ENCODE measurements around the gene PLXDC2.

The PLXDC2 gene

GRCh38 chr10:20029523-20029922 is 213.3 kb downstream of the PLXDC2 start (continued):
- TF ChIP-seq KLF17 (tag by site-specific recombination; IDR thresholded peaks at IDR 0.05), result no peak

DNA sequence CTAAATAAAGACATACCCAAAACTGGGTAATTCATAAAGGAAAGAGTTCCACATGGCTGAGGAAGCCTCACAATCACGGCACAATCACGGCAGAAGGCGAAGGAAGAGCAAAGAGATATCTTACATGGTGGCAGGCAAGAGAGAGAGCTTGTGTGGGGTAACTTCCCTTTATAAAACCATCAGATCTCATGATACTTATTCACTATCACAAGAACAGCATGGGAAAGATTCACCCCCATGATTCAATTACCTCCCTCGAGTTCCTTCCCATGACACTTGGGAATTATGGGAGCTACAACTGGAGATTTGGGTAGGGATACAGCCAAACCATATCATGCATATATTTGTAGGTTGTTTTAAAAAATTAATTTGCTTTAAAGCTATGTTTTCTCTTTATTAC is 217.2 kb downstream of the PLXDC2 start:
- ChIA-PET CTCF (no interaction called here), POLR2A (no interaction called here)
- Histone ChIP-seq H3K4me3 (ENCODE audit: low read depth, low read length) (no peak overlapping the region), H3K9me3 (ENCODE audit: control insufficient read depth, insufficient read depth, low read depth, low read length) (no peaks in the 10 kb centered on the region), H3K36me3 (ENCODE audit: control insufficient read depth in 2 of 2, insufficient read depth in 1 of 2, low read length in 2 of 2) (no peaks in the 10 kb centered on the region), H3K27ac (ENCODE audit: extremely low read depth, low read depth, low read length) (no peak overlapping the region), H3K4me1 (ENCODE audit: control insufficient read depth, insufficient read depth, low read length) (no peaks in the 10 kb centered on the region)
- TF ChIP-seq ZNF777 (tag by site-specific recombination; IDR thresholded peaks at IDR 0.05; ENCODE audit: borderline replicate concordance), result no peak
- no peak for TF ChIP-seq ZNF792 (tag by site-specific recombination; IDR thresholded peaks at IDR 0.05)
- TF ChIP-seq, protein P1, sequence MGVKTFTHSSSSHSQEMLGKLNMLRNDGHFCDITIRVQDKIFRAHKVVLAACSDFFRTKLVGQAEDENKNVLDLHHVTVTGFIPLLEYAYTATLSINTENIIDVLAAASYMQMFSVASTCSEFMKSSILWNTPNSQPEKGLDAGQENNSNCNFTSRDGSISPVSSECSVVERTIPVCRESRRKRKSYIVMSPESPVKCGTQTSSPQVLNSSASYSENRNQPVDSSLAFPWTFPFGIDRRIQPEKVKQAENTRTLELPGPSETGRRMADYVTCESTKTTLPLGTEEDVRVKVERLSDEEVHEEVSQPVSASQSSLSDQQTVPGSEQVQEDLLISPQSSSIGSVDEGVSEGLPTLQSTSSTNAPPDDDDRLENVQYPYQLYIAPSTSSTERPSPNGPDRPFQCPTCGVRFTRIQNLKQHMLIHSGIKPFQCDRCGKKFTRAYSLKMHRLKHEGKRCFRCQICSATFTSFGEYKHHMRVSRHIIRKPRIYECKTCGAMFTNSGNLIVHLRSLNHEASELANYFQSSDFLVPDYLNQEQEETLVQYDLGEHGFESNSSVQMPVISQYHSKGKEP (tag by site-specific recombination; IDR thresholded peaks at IDR 0.05), result no peak
- no peak for TF ChIP-seq ZNF704 (tag by site-specific recombination; IDR thresholded peaks at IDR 0.05)
- TF ChIP-seq REPIN1 (tag by site-specific recombination; IDR thresholded peaks at IDR 0.05; ENCODE audit: low read depth), result no peak
- TF ChIP-seq ZFP69B (tag by site-specific recombination; IDR thresholded peaks at IDR 0.05), result no peak
- TF ChIP-seq BCL11A (tag by site-specific recombination; IDR thresholded peaks at IDR 0.05; ENCODE audit: low read depth), result no peak
- no peak for TF ChIP-seq KLF9 (tag by site-specific recombination; IDR thresholded peaks at IDR 0.05; ENCODE audit: low read depth)
- TF ChIP-seq ZSCAN16 (tag by site-specific recombination; IDR thresholded peaks at IDR 0.05), result no peak
- no peak for TF ChIP-seq ZBTB8A (tag by site-specific recombination; IDR thresholded peaks at IDR 0.05)
- no peak for TF ChIP-seq ZNF132 (tag by site-specific recombination; IDR thresholded peaks at IDR 0.05; ENCODE audit: borderline replicate concordance)
- no peak for TF ChIP-seq ZNF677 (tag by site-specific recombination; IDR thresholded peaks at IDR 0.05)
- no peak for TF ChIP-seq ZSCAN18 (tag by site-specific recombination; IDR thresholded peaks at IDR 0.05)
- no peak for TF ChIP-seq ZNF501 (tag by site-specific recombination; IDR thresholded peaks at IDR 0.05)
- TF ChIP-seq GLI4 (tag by site-specific recombination; IDR thresholded peaks at IDR 0.05), result no peak
- TF ChIP-seq SP2 (tag by site-specific recombination; IDR thresholded peaks at IDR 0.05), result no peak

DNA sequence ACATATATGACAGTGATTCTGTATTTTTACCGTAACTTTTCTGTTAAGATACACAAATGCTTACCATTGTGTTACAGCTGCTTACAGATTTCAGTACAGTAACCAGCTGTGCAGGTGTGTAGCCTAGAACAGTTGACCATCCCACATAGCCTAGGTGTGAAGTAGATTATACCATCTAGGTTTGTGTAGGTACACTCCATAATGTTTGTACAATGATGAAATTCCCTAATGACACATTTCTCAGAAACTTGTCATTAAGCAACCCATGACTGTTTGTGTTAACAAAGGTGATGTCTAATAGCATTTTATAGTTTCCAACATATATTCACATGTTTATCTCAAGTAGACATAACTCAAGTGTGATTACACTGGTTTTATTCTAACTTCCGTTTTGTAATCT is 218.5 kb downstream of the PLXDC2 start:
- POLR2A ChIA-PET, result no interaction called here
- H3K9me3 ChIP-seq (ENCODE audit: control insufficient read depth, insufficient read depth, low read depth, low read length), result no peaks in the 10 kb centered on the region
- no peaks in the 10 kb centered on the region for H3K36me3 ChIP-seq (ENCODE audit: control insufficient read depth in 2 of 2, insufficient read depth in 1 of 2, low read length in 2 of 2)
- H3K4me3 ChIP-seq (ENCODE audit: low read depth, low read length), result no peak overlapping the region
- CTCF ChIA-PET, result no interaction called here
- no peaks in the 10 kb centered on the region for H3K4me1 ChIP-seq (ENCODE audit: control insufficient read depth, insufficient read depth, low read length)
- H3K27ac ChIP-seq (ENCODE audit: extremely low read depth, low read depth, low read length), result no peak overlapping the region
- TF ChIP-seq ZBTB7A (tag by site-specific recombination; IDR thresholded peaks at IDR 0.05; ENCODE audit: low read depth), result no peak
- no peak for TF ChIP-seq ZNF140 (tag by site-specific recombination; IDR thresholded peaks at IDR 0.05)
- no peak for TF ChIP-seq ZNF747 (tag by site-specific recombination; IDR thresholded peaks at IDR 0.05)
- TF ChIP-seq ZNF138 (tag by site-specific recombination; IDR thresholded peaks at IDR 0.05; ENCODE audit: borderline replicate concordance), result no peak
- TF ChIP-seq, protein P2, sequence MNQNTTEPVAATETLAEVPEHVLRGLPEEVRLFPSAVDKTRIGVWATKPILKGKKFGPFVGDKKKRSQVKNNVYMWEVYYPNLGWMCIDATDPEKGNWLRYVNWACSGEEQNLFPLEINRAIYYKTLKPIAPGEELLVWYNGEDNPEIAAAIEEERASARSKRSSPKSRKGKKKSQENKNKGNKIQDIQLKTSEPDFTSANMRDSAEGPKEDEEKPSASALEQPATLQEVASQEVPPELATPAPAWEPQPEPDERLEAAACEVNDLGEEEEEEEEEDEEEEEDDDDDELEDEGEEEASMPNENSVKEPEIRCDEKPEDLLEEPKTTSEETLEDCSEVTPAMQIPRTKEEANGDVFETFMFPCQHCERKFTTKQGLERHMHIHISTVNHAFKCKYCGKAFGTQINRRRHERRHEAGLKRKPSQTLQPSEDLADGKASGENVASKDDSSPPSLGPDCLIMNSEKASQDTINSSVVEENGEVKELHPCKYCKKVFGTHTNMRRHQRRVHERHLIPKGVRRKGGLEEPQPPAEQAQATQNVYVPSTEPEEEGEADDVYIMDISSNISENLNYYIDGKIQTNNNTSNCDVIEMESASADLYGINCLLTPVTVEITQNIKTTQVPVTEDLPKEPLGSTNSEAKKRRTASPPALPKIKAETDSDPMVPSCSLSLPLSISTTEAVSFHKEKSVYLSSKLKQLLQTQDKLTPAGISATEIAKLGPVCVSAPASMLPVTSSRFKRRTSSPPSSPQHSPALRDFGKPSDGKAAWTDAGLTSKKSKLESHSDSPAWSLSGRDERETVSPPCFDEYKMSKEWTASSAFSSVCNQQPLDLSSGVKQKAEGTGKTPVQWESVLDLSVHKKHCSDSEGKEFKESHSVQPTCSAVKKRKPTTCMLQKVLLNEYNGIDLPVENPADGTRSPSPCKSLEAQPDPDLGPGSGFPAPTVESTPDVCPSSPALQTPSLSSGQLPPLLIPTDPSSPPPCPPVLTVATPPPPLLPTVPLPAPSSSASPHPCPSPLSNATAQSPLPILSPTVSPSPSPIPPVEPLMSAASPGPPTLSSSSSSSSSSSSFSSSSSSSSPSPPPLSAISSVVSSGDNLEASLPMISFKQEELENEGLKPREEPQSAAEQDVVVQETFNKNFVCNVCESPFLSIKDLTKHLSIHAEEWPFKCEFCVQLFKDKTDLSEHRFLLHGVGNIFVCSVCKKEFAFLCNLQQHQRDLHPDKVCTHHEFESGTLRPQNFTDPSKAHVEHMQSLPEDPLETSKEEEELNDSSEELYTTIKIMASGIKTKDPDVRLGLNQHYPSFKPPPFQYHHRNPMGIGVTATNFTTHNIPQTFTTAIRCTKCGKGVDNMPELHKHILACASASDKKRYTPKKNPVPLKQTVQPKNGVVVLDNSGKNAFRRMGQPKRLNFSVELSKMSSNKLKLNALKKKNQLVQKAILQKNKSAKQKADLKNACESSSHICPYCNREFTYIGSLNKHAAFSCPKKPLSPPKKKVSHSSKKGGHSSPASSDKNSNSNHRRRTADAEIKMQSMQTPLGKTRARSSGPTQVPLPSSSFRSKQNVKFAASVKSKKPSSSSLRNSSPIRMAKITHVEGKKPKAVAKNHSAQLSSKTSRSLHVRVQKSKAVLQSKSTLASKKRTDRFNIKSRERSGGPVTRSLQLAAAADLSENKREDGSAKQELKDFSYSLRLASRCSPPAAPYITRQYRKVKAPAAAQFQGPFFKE (tag by site-specific recombination; IDR thresholded peaks at IDR 0.05; ENCODE audit: borderline replicate concordance), result no peak
- no peak for TF ChIP-seq SP7 (tag by site-specific recombination; IDR thresholded peaks at IDR 0.05)
- TF ChIP-seq ZNF274 (IDR thresholded peaks at IDR 0.05; ENCODE audit: low read length), result no peak
- no peak for TF ChIP-seq ZNF274 (tag by site-specific recombination; IDR thresholded peaks at IDR 0.05; ENCODE audit: borderline replicate concordance)
